ENCODE data around the gene NXF1. TPM values are rescaled to one million over a fixed set of nuclear protein-coding genes. Genes with fewer than 3 reads are reported as not detected.
"Not testable (repeated sequence)": the region's sequence is repeated elsewhere in the genome, so short reads cannot be mapped to it uniquely, and the experiment has no call there.

NXF1 gene
- total RNA-seq, 4 donors from 2014 or later = 38.2 to 134 (median 60.0) TPM

DNA sequence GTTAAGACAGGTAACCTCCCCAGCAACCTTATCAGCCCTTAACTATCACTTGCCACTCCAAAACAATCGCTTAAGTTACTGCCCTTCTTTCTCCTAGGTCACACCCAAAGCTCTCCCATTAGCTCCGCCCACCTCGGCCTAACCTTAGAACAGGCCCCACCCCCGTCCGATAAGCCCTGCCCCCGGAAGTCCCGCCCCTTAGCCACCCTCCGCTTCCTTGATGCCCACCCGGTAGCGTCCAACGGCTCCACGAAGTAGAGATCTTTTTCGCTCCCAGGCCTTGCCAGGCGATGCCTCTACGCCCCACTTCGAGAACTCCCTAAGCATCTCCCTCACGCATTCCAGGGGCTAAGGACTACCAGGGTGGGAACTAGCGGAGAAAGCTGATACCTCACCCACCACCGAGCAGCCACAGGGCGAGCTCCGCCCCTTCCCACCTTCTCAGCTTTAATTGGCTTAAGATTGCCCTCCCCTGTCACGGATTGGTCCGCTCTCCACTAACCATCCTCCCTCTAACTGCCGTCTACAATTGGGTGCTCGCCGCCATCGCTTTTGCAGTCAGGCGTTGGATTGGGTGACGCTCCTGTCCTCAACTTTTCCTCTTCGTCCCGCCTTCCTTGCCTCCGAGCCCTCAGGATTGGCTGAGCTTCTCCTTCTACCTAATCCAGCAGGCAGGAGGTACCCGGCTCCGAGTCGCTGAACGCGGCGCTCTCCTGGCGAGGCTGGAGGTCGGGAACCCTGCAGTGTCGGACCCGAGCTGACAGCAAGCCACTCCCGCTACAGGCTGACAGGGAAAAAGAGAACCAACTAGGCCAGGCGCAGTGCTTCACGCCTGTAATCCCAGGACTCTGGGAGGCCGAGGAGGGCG lies 51.3 kb downstream of the NXF1 start, which contains the start of gene ZBTB3:
ZBTB3 (minus strand) TSS at position 425 of the 868 bp plus-strand sequence. CDS start 496 bp downstream, outside the sequence.
- Histone ChIP-seq H3K27ac (peak within 1 kb of the TSS; percentile 83 to 95 (median 90)), H3K4me3 (peak within 1 kb of the TSS; percentile 58 to 71 (median 62)), H3K27me3 (no peaks in the 10 kb centered on the region), H3K9me3 (no peaks in the 10 kb centered on the region), H3K36me3 (peaks cover 0 to 4% (median 0%) of the 10 kb centered on the region in 4 donors), H3K4me1 (peaks cover 0 to 35% (median 15%) of the 10 kb centered on the region in 4 donors)
- 0 to 1% methylated on average over 9 to 47 of the region's 47 CpGs for WGBS, 2 donors (ENCODE audit: low coverage in 1 of 2)
- TF ChIP-seq POLR2A (IDR thresholded peaks at IDR 0.05) (peak; percentile 94), POLR2AphosphoS5 (IDR thresholded peaks at IDR 0.05) (peak; percentile 74 to 90 (median 90)), CTCF (IDR thresholded peaks at IDR 0.05) (peak in 2 of 5 experiments; percentile 49 to 67), EP300 (IDR thresholded peaks at IDR 0.05; ENCODE audit: low read depth) (no peak)
- intact Hi-C loops (cut with DNase I; ENCODE audit: low total_unique reads) (no loop called here), in situ Hi-C loops (cut with MboI; ENCODE audit: low pct_ligation_motif_present in 1 of 4, low pct_unique_long_range_greater_than_20kb in 1 of 4, low sequenced_read_pairs in 3 of 4) (no loop called here)
- peak; percentile 98 for DNase-seq

DNA sequence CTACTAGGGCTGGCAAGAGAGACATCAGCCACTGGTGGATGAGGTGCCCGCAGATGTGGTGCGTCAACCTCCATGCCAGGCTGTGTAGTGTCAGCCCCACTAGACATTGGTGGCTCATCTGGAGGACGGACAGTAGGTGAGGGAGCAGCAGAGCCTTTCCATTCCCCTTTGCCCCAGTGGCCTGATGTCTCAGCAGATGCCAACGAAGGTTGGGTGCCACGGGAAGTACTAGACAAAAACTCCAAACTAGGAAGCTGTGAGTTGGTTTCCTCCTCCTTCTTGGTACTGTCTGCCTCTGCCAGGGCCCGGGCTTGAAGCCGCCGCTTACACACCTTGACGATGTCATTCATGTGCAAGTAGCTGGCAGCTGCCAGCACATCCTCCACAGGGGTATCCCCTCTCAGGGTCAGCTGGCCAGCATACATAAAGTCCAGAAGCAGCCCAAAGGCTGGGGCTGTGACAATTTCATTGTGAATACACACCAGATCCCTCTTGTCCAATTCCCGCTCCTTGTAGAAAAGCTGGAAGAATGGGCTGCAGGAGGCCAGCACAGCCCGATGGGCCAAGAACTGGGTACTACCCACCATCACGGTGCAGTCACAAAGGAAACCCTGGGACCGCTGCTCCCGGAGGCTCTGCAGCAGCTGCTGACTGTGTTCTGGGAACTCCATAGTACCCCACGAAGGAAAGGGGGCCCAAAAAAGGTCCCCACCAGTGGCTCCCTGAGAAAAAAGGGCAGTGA lies 52.1 kb downstream of the NXF1 start:
- Histone ChIP-seq H3K4me3 (peak overlapping the region; percentile 58 to 71 (median 62)), H3K36me3 (peaks cover 0 to 4% (median 0%) of the 10 kb centered on the region in 4 donors), H3K27me3 (no peaks in the 10 kb centered on the region), H3K9me3 (no peaks in the 10 kb centered on the region), H3K27ac (peak overlapping the region; percentile 83 to 95 (median 90)), H3K4me1 (peaks cover 0 to 35% (median 15%) of the 10 kb centered on the region in 4 donors)
- TF ChIP-seq EP300 (IDR thresholded peaks at IDR 0.05; ENCODE audit: low read depth) (no peak), POLR2A (IDR thresholded peaks at IDR 0.05) (no peak), POLR2AphosphoS5 (IDR thresholded peaks at IDR 0.05) (no peak), CTCF (IDR thresholded peaks at IDR 0.05) (no peak)
- intact Hi-C loops (cut with DNase I; ENCODE audit: low total_unique reads) = no loop called here
- DNase-seq = no peak
- in situ Hi-C loops (cut with MboI; ENCODE audit: low pct_ligation_motif_present in 1 of 4, low pct_unique_long_range_greater_than_20kb in 1 of 4, low sequenced_read_pairs in 3 of 4) = no loop called here
- 65 to 80% methylated on average over 4 to 15 of the region's 15 CpGs for WGBS, 2 donors (ENCODE audit: low coverage in 1 of 2)

DNA sequence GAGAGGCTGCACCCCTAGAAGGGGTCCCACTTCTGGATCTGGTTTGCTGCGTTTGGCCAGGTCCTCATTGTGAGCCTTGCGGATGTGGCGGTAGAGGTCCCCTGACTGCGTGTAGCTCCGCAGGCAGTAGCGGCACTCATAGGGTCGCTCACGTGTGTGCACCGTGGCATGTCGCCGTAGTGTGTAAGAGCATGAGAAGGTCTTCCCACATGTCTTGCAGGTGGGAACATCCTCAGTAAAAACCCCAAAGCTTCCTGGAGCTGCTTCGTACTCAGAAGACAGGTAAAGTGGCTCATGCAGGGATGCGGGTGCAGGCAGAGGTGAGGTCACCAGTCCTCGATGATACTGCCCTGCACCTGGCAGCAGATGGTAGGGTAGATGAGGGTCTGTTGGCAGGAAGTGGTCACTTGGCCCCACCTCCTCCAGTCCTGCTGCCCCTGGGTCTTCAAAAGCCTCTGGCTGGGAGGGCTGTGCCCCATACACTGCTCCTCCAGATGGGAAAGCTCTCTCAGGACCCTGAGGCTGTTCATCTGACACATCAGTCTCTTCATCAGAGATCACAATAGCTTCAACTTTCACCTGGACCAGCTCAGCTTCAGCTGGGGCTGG lies 53.0 kb downstream of the NXF1 start:
- 98% methylated on average over 14 of the region's 14 CpGs; no CpG with 5 or more reads in 1 of the 2 donors for WGBS, 2 donors (ENCODE audit: low coverage in 1 of 2)
- Histone ChIP-seq H3K4me3 (no peak overlapping the region), H3K27ac (peak overlapping the region in 1 of 4 donors; percentile 86), H3K9me3 (no peaks in the 10 kb centered on the region), H3K27me3 (no peaks in the 10 kb centered on the region), H3K4me1 (peaks cover 0 to 35% (median 15%) of the 10 kb centered on the region in 4 donors), H3K36me3 (peaks cover 0 to 4% (median 0%) of the 10 kb centered on the region in 4 donors)
- DNase-seq = no peak
- in situ Hi-C loops (cut with MboI; ENCODE audit: low pct_ligation_motif_present in 1 of 4, low pct_unique_long_range_greater_than_20kb in 1 of 4, low sequenced_read_pairs in 3 of 4) (no loop called here), intact Hi-C loops (cut with DNase I; ENCODE audit: low total_unique reads) (no loop called here)
- TF ChIP-seq EP300 (IDR thresholded peaks at IDR 0.05; ENCODE audit: low read depth) (no peak), CTCF (IDR thresholded peaks at IDR 0.05) (no peak), POLR2AphosphoS5 (IDR thresholded peaks at IDR 0.05) (no peak), POLR2A (IDR thresholded peaks at IDR 0.05) (no peak)

GRCh38 chr11:62749931-62750330 lies 55.3 kb downstream of the NXF1 start:
- DNase-seq; H3K36me3 ChIP-seq; in situ Hi-C loops (cut with MboI; ENCODE audit: low pct_ligation_motif_present in 1 of 4, low pct_unique_long_range_greater_than_20kb in 1 of 4, low sequenced_read_pairs in 3 of 4); H3K27me3 ChIP-seq; H3K4me3 ChIP-seq; H3K27ac ChIP-seq; intact Hi-C loops (cut with DNase I; ENCODE audit: low total_unique reads); H3K9me3 ChIP-seq: not testable (repeated sequence)
- peaks cover 0 to 35% (median 15%) of the 10 kb centered on the region in 4 donors for H3K4me1 ChIP-seq
- 93 to 97% methylated on average over 4 to 5 of the region's 5 CpGs for WGBS, 2 donors (ENCODE audit: low coverage in 1 of 2)
